Measurements from ENCODE around the gene EFCAB9. TPM values are rescaled to one million over a fixed set of nuclear protein-coding genes. Genes with fewer than 3 reads are reported as not detected.

The EFCAB9 gene
- total and polyA plus RNA-seq, 2 of the 13 experiments (the other 11 are each of a cell fraction or from before 2014, with no cell fraction given) = not detected

DNA sequence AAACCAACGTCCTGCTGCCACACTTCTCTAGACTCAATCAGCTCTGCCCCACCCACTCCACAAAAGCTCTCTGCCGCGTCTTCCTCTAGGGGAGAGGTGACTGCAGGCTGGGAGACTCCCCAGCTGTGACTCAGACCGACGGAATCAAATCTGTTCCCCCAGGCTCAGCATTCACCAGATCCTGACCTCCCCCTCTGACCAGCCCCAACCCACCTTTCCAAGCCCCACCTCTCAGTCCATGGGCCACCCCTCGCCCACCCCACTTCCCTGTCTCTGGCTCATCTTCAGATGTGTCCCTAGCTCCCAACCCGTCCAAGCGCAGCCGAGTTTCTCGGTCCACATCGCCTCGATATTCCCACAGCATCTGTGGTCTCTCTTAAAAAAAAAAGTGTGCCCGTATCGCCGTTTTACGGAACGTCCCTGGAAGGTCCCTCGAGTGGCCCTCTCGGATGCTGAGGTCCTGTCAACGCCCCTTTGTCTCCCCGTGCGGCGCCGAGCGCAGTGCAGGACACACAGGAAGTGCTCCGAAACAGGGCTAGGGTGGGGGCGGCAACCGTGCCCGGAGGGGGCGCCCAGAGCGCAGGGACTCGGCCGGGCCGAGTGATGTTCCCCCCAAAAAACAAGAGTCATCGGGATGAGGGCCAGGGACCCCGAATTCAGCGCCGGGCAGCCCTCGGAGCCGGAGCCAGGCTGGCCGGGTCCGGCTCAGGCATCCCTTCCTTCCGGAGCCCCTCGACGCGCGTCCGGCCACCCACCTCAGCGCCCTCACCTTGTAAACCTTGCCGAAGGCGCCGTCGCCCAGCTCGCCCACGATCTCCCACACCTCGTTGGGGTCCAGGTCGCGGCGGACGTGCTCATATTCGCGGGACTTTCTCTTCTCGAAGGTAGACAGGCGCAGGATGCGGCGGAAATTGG lies 6.6 kb upstream of the EFCAB9 start (continued):
- peak; percentile 39; the same call in 1 of the 2 replicates for TF ChIP-seq SIN3A (IDR thresholded peaks at IDR 0.05; ENCODE audit: borderline replicate concordance, low read depth, low read length)
- TF ChIP-seq ZFX (CRISPR knock-in tag; IDR thresholded peaks at IDR 0.05; ENCODE audit: low read depth) = peak; percentile 29; the same call in 1 of the 2 replicates
- no peak for TF ChIP-seq SCMH1 (CRISPR knock-in tag; IDR thresholded peaks at IDR 0.05; ENCODE audit: borderline replicate concordance)
- peak; percentile 79 for TF ChIP-seq PPARG (CRISPR knock-in tag; conservative IDR thresholded peaks at IDR 0.05)
- TF ChIP-seq ZNF543 (CRISPR knock-in tag; IDR thresholded peaks at IDR 0.05) = peak; percentile 52; the same call in 1 of the 2 replicates
- TF ChIP-seq, protein P1, sequence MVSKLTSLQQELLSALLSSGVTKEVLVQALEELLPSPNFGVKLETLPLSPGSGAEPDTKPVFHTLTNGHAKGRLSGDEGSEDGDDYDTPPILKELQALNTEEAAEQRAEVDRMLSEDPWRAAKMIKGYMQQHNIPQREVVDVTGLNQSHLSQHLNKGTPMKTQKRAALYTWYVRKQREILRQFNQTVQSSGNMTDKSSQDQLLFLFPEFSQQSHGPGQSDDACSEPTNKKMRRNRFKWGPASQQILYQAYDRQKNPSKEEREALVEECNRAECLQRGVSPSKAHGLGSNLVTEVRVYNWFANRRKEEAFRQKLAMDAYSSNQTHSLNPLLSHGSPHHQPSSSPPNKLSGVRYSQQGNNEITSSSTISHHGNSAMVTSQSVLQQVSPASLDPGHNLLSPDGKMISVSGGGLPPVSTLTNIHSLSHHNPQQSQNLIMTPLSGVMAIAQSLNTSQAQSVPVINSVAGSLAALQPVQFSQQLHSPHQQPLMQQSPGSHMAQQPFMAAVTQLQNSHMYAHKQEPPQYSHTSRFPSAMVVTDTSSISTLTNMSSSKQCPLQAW (CRISPR knock-in tag; IDR thresholded peaks at IDR 0.05) = peak; percentile 28; the same call in 1 of the 2 replicates
- no peak for TF ChIP-seq ZFP91 (CRISPR knock-in tag; IDR thresholded peaks at IDR 0.05; ENCODE audit: borderline replicate concordance)
- peak; percentile 65; the same call in 1 of the 2 replicates for TF ChIP-seq MEIS1 (CRISPR knock-in tag; IDR thresholded peaks at IDR 0.05; ENCODE audit: borderline replicate concordance)
- 0 out of 2 replicates have a peak, but pooled peaks have one; percentile 27 for TF ChIP-seq ZNF503 (CRISPR knock-in tag; IDR thresholded peaks at IDR 0.05)
- TF ChIP-seq, protein P2, sequence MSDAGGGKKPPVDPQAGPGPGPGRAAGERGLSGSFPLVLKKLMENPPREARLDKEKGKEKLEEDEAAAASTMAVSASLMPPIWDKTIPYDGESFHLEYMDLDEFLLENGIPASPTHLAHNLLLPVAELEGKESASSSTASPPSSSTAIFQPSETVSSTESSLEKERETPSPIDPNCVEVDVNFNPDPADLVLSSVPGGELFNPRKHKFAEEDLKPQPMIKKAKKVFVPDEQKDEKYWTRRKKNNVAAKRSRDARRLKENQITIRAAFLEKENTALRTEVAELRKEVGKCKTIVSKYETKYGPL (CRISPR knock-in tag; IDR thresholded peaks at IDR 0.05) = no peak
- TF ChIP-seq KLF11 (CRISPR knock-in tag; IDR thresholded peaks at IDR 0.05) = 0 out of 2 replicates have a peak, but pooled peaks have one; percentile 32
- TF ChIP-seq IRF2 (CRISPR knock-in tag; IDR thresholded peaks at IDR 0.05) = no peak
- TF ChIP-seq SP5 (CRISPR knock-in tag; IDR thresholded peaks at IDR 0.05; ENCODE audit: borderline replicate concordance, low read depth) = 0 out of 2 replicates have a peak, but pooled peaks have one; percentile 18
- peak; percentile 22; the same call in 1 of the 2 replicates for TF ChIP-seq ZNF691 (CRISPR knock-in tag; IDR thresholded peaks at IDR 0.05; ENCODE audit: borderline replicate concordance, low read depth)
- peak; percentile 22; the same call in 1 of the 2 replicates for TF ChIP-seq ZNF776 (CRISPR knock-in tag; IDR thresholded peaks at IDR 0.05)
- 0 out of 2 replicates have a peak, but pooled peaks have one; percentile 58 for TF ChIP-seq ZZZ3 (CRISPR knock-in tag; IDR thresholded peaks at IDR 0.05; ENCODE audit: borderline replicate concordance)
- peak; percentile 26; the same call in 1 of the 2 replicates for TF ChIP-seq MYC (CRISPR knock-in tag; IDR thresholded peaks at IDR 0.05; ENCODE audit: borderline replicate concordance)
- 0 out of 2 replicates have a peak, but pooled peaks have one; percentile 53 for TF ChIP-seq ZNF616 (CRISPR knock-in tag; IDR thresholded peaks at IDR 0.05; ENCODE audit: low read depth)
- no peak for TF ChIP-seq ZNF552 (CRISPR knock-in tag; IDR thresholded peaks at IDR 0.05; ENCODE audit: borderline replicate concordance)
- TF ChIP-seq ZBTB3 (CRISPR knock-in tag; IDR thresholded peaks at IDR 0.05; ENCODE audit: borderline replicate concordance, low read depth) = 0 out of 2 replicates have a peak, but pooled peaks have one; percentile 25
- TF ChIP-seq ELF1 (CRISPR knock-in tag; IDR thresholded peaks at IDR 0.05) = 0 out of 2 replicates have a peak, but pooled peaks have one; percentile 56
